ACC112 (cell line): ENCODE results near the gene CEACAM20.
"Not testable (repeated sequence)": the region's sequence is repeated elsewhere in the genome, so short reads cannot be mapped to it uniquely, and the experiment has no call there.

Experiments
- H2AFZ ChIP-seq: fragments of 200-600 bp; sonication (generic); one replicate; pipeline ENCODE4 v1.6.0; 2017; ENCODE audit warnings: antibody characterized with exemption, low read length; ENCODE audit not compliant: unreplicated experiment
- H3K27ac ChIP-seq: fragments of 200-600 bp; sonication (generic); 2 replicates; pipeline ENCODE4 v1.5.1; 2014; ENCODE audit warnings: low read depth, mild to moderate bottlenecking, antibody characterized with exemption, low read length, moderate library complexity
- H3K27me3 ChIP-seq: fragments of 200-600 bp; sonication (generic); 2 replicates; pipeline ENCODE4 v1.6.1; 2014; ENCODE audit warnings: mild to moderate bottlenecking, antibody characterized with exemption, low read length, moderate library complexity, mixed read lengths; ENCODE audit not compliant: insufficient read depth
- H3K36me3 ChIP-seq: fragments of 200-600 bp; sonication (generic); 2 replicates; pipeline ENCODE4 v1.6.1; 2016; ENCODE audit warnings: mild to moderate bottlenecking, antibody characterized with exemption, low read length, moderate library complexity, mixed read lengths; ENCODE audit not compliant: insufficient read depth
- H3K4me1 ChIP-seq: fragments of 200-600 bp; sonication (generic); one replicate; pipeline ENCODE4 v1.6.1; 2016; ENCODE audit warnings: low read length, mixed read lengths; ENCODE audit not compliant: insufficient read depth, unreplicated experiment, control insufficient read depth
- H3K4me3 ChIP-seq: fragments of 200-600 bp; sonication (generic); 2 replicates; pipeline ENCODE4 v1.5.1; 2014; ENCODE audit warnings: mild to moderate bottlenecking, low read depth, low read length
- H3K79me2 ChIP-seq: fragments of 200-600 bp; sonication (generic); one replicate; pipeline ENCODE4 v1.6.0; 2016; ENCODE audit warnings: low read length; ENCODE audit not compliant: control insufficient read depth, unreplicated experiment, insufficient read depth

Gene CEACAM20

GRCh38 chr19:44548736-44549135, 19.3 kb upstream of the CEACAM20 start:
- no peak overlapping the region for H2AFZ ChIP-seq
- H3K27ac ChIP-seq, result no peak overlapping the region
- H3K79me2 ChIP-seq, result no peaks in the 10 kb centered on the region
- no peak overlapping the region for H3K4me3 ChIP-seq
- H3K4me1 ChIP-seq, result no peaks in the 10 kb centered on the region
- H3K36me3 ChIP-seq, result no peaks in the 10 kb centered on the region
- peaks cover 7% of the 10 kb centered on the region; the same call in 1 of the 2 replicates for H3K27me3 ChIP-seq

- H3K4me3 ChIP-seq, result no peak overlapping the region
- no peaks in the 10 kb centered on the region for H3K36me3 ChIP-seq
- H3K27me3 ChIP-seq, result peaks cover 16% of the 10 kb centered on the region; the same call in 1 of the 2 replicates
- H3K79me2 ChIP-seq, result no peaks in the 10 kb centered on the region
- H3K4me1 ChIP-seq, result no peaks in the 10 kb centered on the region
- H2AFZ ChIP-seq, result no peak overlapping the region
- H3K27ac ChIP-seq, result no peak overlapping the region
These were observed 14.6 kb upstream of the CEACAM20 start for GRCh38 chr19:44544031-44544430.

- Histone ChIP-seq H3K4me1 (no peaks in the 10 kb centered on the region), H3K79me2 (no peaks in the 10 kb centered on the region), H3K36me3 (no peaks in the 10 kb centered on the region), H3K4me3 (no peak overlapping the region), H3K27ac (no peak overlapping the region), H3K27me3 (peaks cover 20% of the 10 kb centered on the region), H2AFZ (no peak overlapping the region)
These were observed 13.2 kb upstream of the CEACAM20 start for GRCh38 chr19:44542671-44543070.

GRCh38 chr19:44540736-44541135, 11.3 kb upstream of the CEACAM20 start:
- H3K4me3 ChIP-seq, result no peak overlapping the region
- no peaks in the 10 kb centered on the region for H3K36me3 ChIP-seq
- no peaks in the 10 kb centered on the region for H3K4me1 ChIP-seq

GRCh38 chr19:44539991-44540390, 10.5 kb upstream of the CEACAM20 start:
- Histone ChIP-seq H3K79me2 (no peaks in the 10 kb centered on the region), H3K36me3 (no peaks in the 10 kb centered on the region), H3K27me3 (peaks cover 34% of the 10 kb centered on the region), H3K4me1 (no peaks in the 10 kb centered on the region), H3K27ac (no peak overlapping the region), H2AFZ (no peak overlapping the region), H3K4me3 (no peak overlapping the region)

More at GRCh38 chr19:44540736-44541135, 11.3 kb upstream of the CEACAM20 start:
- Histone ChIP-seq H3K27me3 (peaks cover 32% of the 10 kb centered on the region), H2AFZ (no peak overlapping the region), H3K27ac (no peak overlapping the region), H3K79me2 (no peaks in the 10 kb centered on the region)

- Histone ChIP-seq H3K79me2 (no peaks in the 10 kb centered on the region), H3K4me1 (no peaks in the 10 kb centered on the region)
These were observed 9.9 kb upstream of the CEACAM20 start for GRCh38 chr19:44539236-44539826.

GRCh38 chr19:44535361-44535760, 5.9 kb upstream of the CEACAM20 start:
- not testable (repeated sequence) for H3K27ac ChIP-seq, H3K4me3 ChIP-seq, H2AFZ ChIP-seq, H3K79me2 ChIP-seq, H3K4me1 ChIP-seq, H3K36me3 ChIP-seq
- H3K27me3 ChIP-seq, result peaks cover 33% of the 10 kb centered on the region

More at GRCh38 chr19:44539236-44539826, 9.9 kb upstream of the CEACAM20 start:
- Histone ChIP-seq H3K36me3 (no peaks in the 10 kb centered on the region), H2AFZ (no peak overlapping the region), H3K4me3 (no peak overlapping the region), H3K27ac (no peak overlapping the region), H3K27me3 (peaks cover 36% of the 10 kb centered on the region)

GRCh38 chr19:44532819-44533218, 3.3 kb upstream of the CEACAM20 start:
- no peaks in the 10 kb centered on the region for H3K4me1 ChIP-seq
- no peak overlapping the region for H3K27ac ChIP-seq
- H3K4me3 ChIP-seq, result no peak overlapping the region
- H3K79me2 ChIP-seq, result no peaks in the 10 kb centered on the region
- H3K27me3 ChIP-seq, result peaks cover 31% of the 10 kb centered on the region
- H3K36me3 ChIP-seq, result no peaks in the 10 kb centered on the region
- H2AFZ ChIP-seq, result no peak overlapping the region

- no peaks in the 10 kb centered on the region for H3K36me3 ChIP-seq
- no peak overlapping the region for H3K27ac ChIP-seq
- H3K4me1 ChIP-seq, result no peaks in the 10 kb centered on the region
- no peaks in the 10 kb centered on the region for H3K79me2 ChIP-seq
- no peak overlapping the region for H3K4me3 ChIP-seq
- H2AFZ ChIP-seq, result no peak overlapping the region
- H3K27me3 ChIP-seq, result peaks cover 20% of the 10 kb centered on the region
These were observed 1.3 kb upstream of the CEACAM20 start for GRCh38 chr19:44530777-44531176.

GRCh38 chr19:44527554-44527953, 1.9 kb downstream of the CEACAM20 start:
- no peaks in the 10 kb centered on the region for H3K79me2 ChIP-seq
- peaks cover 8% of the 10 kb centered on the region for H3K27me3 ChIP-seq
- H3K4me1 ChIP-seq, result no peaks in the 10 kb centered on the region
- H3K27ac ChIP-seq, result no peak overlapping the region
- no peak overlapping the region for H2AFZ ChIP-seq
- no peak overlapping the region for H3K4me3 ChIP-seq
- no peaks in the 10 kb centered on the region for H3K36me3 ChIP-seq

- no peak overlapping the region for H3K27ac ChIP-seq
- peaks cover 8% of the 10 kb centered on the region for H3K27me3 ChIP-seq
- no peak overlapping the region for H3K4me3 ChIP-seq
- no peaks in the 10 kb centered on the region for H3K79me2 ChIP-seq
- H2AFZ ChIP-seq, result no peak overlapping the region
- H3K36me3 ChIP-seq, result no peaks in the 10 kb centered on the region
- H3K4me1 ChIP-seq, result no peaks in the 10 kb centered on the region
These were observed 3.6 kb downstream of the CEACAM20 start for GRCh38 chr19:44525721-44526430.
